NCI-H146 (cell line): ENCODE data around the gene NTM.
"Not testable (repeated sequence)": the region's sequence is repeated elsewhere in the genome, so short reads cannot be mapped to it uniquely, and the experiment has no call there.

Experiments
- DNase-seq: peaks from one replicate; lab custom pipeline; 2025; lab: John Stamatoyannopoulos, UW

The NTM gene

DNA sequence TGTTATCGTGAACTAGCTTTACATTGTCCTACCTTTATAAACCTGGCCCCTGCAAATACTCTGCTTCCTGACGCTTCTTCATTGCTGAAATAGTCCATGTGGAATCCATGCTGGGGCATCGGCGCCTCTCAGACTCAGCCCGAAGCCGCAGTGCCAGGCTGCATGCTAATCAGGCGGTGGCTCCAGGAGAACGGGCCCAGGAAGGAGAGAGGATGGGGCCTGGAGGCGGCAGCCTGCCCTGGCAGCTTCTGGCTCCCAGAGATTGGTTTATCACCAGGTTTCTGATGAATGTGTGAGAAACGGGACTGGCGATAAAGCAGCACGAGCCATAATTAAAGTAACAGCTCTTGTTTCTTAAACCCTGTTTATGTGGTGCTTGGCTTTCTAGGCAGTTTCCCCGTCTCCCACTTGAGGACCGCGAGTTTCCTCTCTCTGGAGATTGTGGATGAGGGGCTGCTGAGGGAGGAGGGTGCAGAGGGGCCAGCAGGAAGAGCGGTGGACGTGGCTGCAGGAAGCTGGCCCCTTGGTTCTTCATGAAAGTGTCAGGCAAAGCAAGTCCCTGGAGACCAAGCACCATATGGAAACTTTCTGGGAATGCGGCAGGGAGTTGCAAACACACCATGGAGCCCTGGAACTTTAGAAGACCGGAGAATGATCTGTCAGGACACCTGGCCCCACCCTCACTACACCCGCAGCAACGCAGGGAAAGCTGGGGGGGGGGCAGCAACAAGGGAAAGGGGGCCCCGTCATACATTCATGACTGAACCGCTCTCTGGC, 93.4 kb downstream of the NTM start:
- DNase-seq = no peak

DNA sequence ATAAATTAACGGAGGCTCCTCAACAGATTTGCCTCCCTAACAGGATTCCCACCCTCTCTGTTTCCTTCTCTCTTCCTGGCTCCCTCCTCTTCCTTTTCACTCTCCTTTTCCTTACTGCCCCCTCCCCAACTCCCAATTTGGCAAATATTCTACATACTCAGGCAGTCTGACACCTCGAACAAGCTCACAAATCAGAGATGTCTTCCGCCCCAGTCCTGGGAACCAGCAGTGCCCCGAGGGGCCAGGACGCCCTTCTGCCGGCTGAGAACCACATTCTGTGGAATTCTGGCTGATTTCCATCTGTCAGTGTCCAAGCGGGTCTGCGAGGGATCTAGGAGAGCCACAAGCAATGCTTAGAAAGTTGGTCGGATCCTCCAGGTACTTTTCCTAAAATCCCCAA, 94.0 kb downstream of the NTM start:
- no peak for DNase-seq

DNA sequence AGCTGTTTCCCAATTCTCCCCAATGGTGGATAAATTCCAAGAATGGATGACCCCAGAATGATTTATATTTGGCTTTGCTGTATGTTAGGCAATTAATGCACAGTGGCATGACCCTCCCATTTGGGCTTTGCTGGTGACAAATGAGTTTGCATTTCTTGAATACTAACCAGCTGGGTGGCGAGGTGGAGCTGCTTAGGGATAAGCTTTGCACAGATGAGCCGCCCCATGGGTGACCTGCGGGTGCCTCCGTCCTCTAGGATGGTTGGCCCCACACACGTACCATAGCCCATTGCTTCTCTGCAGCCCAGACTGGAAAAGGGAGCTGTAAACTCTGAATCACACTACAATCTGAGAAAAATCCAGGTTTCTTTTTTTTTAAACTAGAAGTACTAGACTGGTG, 94.6 kb downstream of the NTM start:
- no peak for DNase-seq

DNA sequence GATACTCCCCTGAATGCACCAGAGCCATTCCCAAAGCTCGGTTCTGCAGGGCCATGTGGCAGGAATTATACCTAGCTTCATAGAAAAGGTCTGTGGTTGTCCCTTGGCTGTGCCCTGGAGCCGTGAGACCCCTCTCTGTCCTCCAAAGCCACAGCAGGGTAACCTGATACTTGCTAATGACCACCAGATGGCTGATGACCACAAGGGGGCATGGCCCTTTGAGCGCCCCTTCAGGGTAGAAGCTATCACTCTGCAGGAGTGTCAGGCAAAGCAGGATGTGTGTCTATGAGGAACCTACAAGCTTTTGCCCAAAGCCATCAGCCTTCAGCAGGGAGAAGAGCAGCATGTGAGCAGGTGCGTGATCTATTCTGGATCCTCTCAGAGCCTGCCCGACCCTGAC, 95.3 kb downstream of the NTM start:
- DNase-seq = no peak

DNA sequence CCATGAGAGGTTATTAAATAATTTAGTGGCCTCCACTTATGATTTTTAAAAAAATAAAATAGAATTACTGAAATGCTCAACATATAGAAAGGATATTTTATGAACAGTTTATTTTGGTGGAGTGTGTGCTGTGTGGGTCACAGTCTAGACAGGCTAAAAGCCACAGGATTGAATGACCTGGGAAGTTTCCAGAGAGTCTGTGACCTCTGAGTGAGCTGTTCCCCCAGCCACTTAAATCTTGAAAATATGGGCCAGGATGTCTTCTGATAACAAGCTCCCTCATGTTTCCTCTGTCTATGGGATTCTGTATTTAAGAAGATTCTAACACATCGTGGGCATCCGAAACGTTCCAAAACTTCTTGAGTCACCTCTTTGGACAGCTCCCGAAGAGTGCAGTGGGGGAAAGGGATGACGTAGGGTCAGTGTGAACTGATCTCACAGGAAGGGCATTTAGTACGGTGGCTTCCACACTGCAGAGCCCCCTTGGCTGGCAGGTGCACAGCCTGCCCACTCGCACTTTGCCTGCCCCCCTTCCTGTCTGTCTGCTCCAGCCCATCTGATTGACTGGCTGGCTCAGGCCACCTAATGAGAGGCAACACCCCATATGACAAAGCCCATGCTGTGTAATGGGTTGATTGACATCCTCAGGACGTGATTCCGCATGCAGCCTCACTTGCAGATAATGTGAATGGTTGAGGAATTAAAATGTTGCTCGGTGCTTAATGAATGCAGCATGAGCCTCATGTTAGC, 97.4 kb downstream of the NTM start:
- no peak for DNase-seq

DNA sequence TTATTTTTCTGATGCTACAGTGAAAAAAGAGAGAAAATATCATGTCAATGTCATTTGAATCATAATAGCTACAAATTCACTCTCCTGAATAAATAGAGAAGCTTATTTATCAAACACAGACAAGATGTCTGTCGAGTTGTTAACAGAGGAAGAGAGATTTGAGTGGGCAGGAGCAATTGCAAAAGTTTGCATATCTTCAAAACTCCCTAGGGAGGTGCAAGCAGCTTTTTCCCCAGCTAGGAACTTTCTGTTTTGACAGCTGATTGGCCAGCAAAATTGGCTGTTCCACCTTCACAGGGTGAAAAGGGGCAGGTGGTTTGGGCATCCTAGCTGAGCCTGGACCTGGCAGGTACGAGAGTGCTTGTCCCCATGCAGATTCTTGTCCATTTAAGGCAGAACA, 98.2 kb downstream of the NTM start:
- DNase-seq = no peak

DNA sequence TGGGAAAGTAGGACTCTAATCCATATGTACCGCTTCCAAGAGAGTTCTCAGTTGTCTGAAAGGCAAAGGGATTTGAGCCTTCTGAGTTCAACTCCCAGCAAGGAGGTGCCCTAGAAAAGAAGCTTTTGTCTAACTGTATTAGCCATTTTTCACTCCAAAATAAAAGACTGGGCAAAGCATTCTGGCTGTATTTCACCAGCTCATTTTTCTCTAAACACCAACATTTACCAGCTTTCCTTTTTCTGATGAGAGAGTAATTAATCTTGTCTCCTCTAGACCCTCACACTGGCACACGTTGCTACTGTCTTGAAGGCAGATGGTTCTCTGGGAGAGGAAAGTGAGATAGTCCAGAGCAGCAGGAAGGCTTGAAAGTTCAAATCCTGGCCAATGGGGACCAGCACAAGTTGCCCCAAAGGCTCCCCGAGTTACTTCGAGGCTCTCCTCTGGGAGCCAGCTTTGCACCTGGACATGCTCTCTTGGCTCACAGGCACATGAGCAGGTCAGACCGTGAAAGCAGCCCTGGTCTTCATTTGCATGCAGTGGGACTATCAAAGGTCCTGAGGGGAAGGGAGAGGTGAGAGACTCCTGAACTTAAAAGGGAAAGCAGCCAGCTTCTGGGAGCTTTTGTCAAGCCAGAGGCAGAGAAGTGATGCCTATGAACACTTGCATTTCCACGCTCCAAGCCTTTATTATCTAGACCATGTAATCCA, 100.0 kb downstream of the NTM start:
- no peak for DNase-seq

DNA sequence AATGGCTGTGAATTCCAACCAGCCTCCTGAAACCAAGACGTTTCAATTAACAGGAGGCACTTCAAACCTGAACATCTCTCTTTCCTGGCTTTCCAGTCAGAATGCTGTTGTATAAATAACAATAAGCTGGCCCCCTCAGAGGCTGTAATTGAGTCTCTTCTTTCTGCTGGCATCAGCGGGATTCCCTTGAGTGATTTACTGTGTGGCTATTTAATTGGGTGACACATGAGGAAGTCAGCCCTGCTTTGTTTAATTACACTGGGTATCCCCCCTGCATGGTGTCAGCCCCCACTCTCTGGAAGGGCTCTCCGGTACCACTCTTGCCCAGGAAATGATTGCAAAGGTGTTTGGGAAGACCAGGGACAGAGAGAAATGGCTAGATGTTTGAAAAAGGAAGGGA, 101.6 kb downstream of the NTM start:
- no peak for DNase-seq

DNA sequence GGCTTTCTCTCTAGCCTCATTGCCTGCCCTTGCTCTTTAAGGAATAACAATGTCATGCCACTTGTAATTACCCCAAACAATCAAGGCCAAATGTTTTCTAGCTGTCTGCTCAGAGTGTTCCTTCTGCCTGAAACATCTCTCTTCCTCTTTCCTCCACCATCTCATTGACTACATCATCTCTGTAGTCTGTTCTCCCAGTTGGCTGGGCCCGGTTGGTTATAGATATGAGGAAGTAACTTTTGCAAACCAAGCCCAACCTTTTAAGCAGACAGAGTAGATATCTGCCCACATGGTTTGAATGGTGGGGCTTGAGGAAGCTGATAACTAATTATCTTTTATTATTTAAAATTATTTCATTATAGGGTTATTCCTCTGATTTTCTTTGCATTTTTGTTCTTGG, 104.5 kb downstream of the NTM start:
- no peak for DNase-seq

DNA sequence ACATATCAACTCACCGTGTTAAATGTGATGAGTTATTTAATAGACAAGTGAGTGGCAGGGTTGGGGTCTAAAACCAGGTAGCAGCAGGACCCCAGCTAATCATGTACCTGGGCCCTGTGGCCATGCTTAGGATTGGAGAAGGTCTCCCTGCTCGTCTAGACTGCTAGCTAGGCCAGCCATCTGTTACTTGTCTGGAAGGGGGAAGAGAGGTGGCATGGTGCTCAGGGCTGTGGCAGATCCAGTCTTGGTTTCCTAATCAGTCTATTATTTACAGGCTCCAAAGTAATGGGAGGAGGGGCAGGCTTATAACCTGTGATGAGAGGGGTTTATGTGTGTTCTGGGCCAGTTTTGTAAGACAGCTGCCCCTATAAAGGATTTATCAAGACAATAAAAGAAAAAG, 105.9 kb downstream of the NTM start:
- no peak for DNase-seq

DNA sequence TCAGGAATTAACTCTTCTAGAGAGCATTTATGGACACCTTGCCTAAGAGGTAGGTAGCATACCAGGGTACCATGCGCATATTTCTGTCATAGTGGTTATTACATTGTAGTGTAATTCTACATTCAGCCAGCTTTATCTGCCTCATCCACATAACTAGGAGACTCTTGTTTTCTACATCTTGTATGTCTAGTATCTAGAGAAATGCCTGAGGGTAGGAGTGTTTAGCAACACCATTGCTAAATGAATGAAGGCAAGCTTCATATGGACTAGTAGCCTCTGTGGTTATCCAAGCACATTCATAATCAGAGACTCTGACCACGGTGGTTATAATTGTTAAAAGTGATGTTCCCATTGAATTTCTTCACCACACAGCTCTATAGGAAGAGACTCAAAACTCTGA, 107.9 kb downstream of the NTM start:
- no peak for DNase-seq

DNA sequence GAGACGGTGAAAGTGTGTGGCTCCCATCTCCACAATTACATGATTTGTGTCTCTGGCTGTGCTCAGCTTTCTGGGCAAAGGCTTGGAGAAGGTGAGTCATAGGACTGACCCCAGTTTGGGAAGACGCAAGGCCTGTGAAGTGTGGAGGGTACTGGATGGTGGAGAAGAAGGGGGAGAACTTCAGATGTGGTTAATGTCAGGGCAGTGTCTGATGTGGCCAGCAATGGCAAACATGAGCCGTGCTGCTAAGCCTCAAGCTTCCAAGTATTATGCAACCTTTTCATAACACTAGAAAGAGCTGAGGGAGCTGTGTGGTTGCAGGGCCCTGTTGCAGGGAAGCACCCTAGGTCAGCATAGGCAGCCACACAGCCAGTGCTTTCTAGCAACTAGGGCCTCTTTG, 110.9 kb downstream of the NTM start:
- DNase-seq = no peak

DNA sequence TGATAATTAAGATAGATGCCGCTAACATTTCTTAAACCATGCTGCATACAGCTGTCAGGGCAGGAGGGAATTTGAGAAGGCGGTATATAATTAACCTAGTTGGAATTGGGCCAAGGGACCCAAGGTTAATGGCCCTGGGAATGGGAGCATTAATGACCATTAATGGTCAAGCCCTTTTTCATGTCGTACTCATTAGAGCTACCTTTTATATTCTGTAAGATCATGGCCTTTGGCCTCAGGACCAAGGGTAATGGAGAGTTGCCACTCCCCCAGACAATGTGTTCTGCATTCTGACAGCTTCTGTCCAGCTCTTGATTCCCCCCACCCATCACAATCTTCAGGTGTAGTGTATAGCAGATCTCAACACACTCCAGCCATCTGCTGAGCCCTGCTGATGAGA, 111.6 kb downstream of the NTM start:
- DNase-seq = no peak

DNA sequence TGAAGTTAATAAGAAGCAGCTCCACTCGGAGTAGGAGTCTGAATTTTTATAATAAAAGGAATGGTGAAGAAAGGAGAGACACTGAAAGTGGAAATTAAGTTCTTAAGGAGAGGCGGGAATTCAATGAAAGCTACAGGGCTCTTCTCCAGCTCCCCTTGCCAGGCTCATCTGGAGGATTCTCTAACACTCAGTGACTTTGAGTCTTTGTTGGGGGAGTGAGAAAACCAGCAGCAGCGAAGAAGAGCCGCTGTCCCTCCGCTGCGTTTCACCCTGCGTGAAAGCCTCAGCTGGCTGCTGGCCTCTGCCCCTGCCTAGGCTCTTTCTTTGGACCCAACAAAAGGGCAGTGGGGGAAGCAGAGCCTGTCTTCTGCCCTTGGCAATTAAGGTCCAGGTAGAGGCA, 113.0 kb downstream of the NTM start:
- no peak for DNase-seq

DNA sequence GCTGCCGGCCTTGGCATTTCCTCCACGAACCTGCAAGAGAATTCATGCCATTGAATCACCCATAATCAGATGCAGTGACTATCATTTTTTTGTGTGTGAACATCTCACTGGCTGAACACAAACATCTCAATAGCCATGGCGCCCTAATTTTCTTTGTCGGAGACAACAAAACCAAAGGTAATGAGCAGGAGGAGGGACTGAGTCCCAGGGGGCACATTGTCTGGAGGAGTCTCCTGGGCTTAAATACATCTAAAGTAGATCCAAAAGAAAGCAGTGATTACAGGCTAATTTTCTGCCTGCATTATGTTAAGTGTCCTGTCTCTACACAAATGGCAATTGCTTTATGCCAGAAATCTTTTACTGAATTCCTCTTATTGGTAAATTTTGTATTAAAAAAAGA, 113.5 kb downstream of the NTM start:
- no peak for DNase-seq

DNA sequence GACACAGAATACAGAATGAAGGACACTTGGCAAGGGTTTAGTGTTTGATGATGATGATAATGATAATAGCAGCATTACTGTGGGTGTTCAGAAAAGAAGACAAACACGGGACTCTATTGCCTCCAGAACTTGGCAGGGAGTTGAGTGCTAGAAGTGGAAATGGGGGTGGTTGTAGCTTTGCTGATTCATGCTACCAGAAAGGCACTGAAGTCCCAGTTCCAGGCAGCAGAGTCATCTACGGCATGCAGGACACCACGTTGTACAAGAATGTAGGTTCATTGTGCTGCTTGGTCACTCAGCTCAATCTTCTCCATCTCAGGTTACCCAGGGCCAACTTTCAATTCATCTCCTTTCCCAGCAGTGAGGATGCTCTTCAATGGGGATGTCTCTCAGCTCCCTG, 115.7 kb downstream of the NTM start:
- DNase-seq = no peak

DNA sequence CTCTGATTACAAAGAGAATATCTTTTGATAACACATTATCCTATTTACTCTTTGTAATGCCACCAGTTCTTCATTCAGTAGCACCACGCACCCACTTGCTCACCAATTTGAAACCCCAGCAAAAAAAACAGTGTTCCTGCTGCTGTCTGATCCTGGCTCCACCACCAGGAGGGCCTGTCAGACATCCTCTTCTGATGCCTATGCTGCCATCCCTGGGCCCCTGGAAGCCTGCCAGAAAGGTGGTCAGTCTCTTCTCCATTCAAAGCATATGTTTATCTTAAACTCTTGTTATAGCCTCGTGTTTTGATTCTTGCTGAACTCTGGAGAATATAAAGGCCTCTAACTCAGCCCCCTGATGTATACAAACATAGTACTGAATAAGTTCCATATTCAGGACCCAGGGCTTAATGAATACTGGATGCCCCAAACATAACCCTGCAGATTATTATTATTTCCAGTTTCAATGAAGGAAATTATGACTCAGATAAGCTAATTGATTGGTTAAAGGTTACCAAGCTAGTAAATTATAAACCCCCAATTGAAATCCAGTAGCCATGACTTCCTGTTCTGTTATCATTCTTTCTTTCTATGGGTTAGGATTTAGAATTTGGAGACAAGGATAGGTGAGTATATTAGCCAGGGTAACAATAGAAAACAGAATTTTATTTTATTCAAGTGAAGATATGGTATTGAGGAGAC, 116.7 kb downstream of the NTM start:
- DNase-seq = no peak

DNA sequence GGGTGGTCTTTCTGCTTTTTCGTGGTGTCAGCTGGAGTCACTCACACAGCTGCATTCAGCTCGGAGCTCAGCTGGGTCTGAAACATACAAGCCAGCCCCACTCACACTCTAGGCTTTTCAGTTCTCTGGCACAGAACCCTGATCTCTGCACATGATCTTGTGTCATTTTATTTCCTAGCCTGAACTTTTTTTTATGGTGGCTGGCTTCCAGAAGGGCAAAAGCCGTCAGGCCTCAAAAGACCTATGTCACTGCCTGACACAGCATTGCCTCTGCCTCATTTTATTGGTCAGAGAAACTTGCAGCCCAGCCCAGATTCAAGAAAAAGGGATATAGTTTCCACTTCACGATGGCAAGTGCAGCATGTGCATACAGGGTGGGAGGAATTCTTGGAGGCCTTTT, 117.8 kb downstream of the NTM start:
- DNase-seq = no peak

DNA sequence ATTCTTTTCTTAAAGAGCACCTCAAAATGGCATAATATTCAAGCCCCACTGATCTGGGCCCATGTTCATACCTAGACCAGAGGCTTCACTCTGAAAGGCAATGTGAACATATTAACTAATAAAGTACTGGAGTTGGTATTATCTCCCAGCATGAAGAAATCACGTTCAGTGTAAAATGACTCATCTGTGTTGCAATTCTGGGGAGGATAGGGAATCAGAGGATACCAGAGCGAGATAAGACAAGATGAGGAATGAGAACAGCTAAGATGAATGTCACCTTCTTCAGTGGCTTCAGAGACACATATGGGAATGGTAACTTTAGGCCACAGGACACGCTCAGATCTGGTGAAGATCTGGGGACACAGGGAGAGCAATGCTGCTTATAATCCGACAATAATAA, 121.1 kb downstream of the NTM start:
- DNase-seq = no peak

DNA sequence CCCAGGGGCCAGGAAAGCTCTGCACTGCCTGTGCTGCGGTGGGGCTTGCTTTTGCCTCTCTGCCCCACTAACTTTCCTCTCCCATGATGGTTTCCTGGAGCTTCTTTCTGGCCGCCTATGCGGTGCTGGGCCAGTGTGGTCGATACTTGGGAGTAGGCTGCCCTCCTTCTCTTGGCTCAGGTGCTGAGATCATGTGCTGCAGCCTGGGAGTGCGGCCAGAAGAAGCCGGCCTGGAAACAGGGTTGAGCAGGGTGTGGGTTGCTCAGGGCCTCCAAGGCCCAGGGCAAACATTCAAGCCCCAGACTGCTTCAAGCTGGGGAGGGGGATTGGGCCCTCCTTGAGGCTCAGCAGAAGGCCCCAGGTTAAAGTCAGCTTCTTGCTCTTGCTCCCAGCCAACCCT, 125.0 kb downstream of the NTM start:
- no peak for DNase-seq

DNA sequence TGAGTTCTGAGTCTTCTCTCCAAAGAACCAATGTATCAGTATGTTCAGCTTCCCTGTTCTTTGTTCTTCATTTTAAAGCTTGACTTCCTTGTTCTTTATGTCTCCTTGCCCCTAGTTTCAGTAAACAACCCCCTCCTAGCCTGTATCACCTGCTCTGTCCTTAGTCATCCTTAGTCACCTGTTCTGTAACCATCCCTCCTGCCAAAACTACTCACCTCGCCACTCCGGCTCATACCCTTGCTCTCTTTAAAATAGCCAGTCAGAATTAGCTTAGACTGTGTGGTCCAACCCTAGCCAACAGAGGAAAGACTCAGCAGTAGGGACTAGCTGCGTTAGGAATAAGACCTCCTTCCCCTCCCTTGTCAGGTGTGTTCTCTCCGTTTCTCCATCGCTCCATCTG, 127.3 kb downstream of the NTM start:
- not testable (repeated sequence) for DNase-seq

DNA sequence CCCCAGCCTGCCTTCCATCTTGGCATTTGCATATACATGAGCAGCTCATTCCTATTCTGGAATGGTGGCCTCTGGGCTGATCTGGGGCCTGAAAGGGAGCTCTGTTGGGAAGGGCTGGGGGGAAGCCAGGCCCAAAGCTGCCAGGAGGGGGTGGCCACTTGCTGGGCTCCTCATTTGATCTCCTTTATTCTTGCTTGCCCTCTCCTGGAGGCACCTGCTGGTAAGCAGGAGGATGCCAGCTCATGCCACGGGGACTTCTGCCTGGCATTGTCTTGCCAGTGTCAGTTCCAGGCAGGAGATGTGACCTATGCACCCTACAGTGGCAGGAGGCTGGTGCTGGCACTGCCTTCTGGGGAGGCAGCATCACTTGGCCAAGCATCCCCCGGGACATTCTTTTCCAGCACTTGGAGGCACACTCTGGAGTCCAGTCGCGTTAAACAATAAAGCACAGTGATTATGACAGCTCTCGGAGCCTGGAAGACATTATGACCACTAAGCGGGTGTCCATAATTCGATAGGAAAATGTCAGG, 128.3 kb downstream of the NTM start:
- no peak for DNase-seq
